ENCODE data around the gene ARHGEF28. TPM values are rescaled to one million over a fixed set of nuclear protein-coding genes. Genes with fewer than 3 reads are reported as not detected.

Gene ARHGEF28
- total RNA-seq, 1 donor from 2014 or later = 9.3 TPM

GRCh38 chr5:73603998-73604397 lies 22.0 kb upstream of the ARHGEF28 start:
- no peaks in the 10 kb centered on the region for H3K27me3 Mint-ChIP-seq (ENCODE audit: low read depth)
- TF ChIP-seq, protein P1, sequence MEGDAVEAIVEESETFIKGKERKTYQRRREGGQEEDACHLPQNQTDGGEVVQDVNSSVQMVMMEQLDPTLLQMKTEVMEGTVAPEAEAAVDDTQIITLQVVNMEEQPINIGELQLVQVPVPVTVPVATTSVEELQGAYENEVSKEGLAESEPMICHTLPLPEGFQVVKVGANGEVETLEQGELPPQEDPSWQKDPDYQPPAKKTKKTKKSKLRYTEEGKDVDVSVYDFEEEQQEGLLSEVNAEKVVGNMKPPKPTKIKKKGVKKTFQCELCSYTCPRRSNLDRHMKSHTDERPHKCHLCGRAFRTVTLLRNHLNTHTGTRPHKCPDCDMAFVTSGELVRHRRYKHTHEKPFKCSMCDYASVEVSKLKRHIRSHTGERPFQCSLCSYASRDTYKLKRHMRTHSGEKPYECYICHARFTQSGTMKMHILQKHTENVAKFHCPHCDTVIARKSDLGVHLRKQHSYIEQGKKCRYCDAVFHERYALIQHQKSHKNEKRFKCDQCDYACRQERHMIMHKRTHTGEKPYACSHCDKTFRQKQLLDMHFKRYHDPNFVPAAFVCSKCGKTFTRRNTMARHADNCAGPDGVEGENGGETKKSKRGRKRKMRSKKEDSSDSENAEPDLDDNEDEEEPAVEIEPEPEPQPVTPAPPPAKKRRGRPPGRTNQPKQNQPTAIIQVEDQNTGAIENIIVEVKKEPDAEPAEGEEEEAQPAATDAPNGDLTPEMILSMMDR (IDR thresholded peaks at IDR 0.05) = no peak
- no peak for DNase-seq (ENCODE audit: low spot score)
- peaks cover 37% of the 10 kb centered on the region for H3K4me1 Mint-ChIP-seq (ENCODE audit: low read depth)
- peak overlapping the region; percentile 23 for H3K27ac Mint-ChIP-seq (ENCODE audit: unreplicated experiment)
- peaks cover 3% of the 10 kb centered on the region for H3K36me3 Mint-ChIP-seq (ENCODE audit: low read depth)
- H3K9me3 Mint-ChIP-seq (ENCODE audit: low read depth) = peaks cover 11% of the 10 kb centered on the region
- H3K4me3 Mint-ChIP-seq (ENCODE audit: unreplicated experiment) = no peak overlapping the region

DNA sequence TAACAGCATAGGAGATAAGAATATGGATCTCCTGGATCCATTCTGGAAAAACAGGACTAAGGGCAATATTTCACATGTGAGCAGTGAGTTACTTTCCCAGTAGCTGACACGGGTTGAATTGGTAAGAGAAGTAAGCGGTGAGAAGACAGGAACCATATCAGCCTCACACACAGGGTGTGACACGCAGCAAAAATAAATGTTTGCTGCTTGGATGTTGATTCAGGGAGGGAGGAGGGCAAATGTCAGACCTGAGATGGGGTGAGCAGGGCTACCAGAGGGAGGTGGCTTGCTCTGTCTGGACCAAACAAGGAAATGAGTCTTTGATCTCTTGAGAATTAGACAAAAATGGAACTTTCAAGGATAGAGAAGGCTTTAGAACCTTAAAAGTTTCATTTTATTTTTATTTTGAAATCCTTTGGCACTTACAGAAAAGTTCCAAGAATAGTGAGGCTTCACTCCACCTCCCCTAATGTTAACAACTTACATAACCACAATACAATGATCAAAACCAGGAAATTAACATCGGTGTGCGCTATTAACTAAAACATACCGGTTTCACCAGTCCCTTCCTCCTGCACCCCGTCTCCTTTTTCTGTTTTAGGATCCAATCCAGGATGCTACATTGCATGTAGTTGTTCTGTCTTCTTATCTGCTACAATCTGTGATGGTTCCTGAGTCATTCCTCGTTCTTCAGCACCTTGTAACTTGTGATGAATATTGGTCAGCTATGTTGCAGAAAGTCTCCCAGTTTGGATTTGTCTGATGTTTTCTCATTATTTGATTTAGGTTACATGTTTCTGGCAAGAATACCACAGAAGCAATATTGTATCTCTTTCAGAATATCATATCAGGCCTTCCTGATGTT lies 20.5 kb upstream of the ARHGEF28 start:
- no peak for DNase-seq (ENCODE audit: low spot score)
- Mint-ChIP-seq H3K4me1 (ENCODE audit: low read depth) (peaks cover 37% of the 10 kb centered on the region), H3K4me3 (ENCODE audit: unreplicated experiment) (no peak overlapping the region), H3K27me3 (ENCODE audit: low read depth) (no peaks in the 10 kb centered on the region), H3K36me3 (ENCODE audit: low read depth) (peaks cover 3% of the 10 kb centered on the region), H3K27ac (ENCODE audit: unreplicated experiment) (no peak overlapping the region), H3K9me3 (ENCODE audit: low read depth) (peaks cover 11% of the 10 kb centered on the region)
- TF ChIP-seq, protein P1 (IDR thresholded peaks at IDR 0.05) = no peak

DNA sequence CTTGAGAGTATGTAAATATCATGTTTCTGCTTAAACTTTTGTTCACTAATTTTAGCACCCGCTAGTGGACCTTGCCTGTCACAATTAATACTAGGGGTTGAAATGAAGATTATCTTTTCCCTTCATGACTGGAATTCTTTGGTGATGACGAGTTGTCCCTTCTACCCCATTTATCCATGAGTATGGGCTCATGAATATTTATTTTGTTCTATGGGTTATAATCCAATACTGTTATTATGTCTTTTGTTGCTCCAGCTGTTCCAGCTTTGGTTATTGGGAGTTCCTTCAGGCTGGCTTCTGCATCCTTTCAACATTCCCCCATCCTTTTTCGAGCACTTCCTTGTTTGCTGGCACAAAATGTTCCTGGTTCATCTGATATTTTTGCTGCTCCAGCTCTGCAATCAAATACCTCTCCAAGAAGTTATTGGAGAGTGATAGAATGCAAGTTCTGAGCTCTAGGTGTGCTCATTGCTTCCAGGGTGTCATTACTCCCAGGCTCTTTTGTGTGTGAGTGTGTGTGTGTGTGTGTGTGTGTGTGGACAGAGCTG lies 19.7 kb upstream of the ARHGEF28 start:
- TF ChIP-seq, protein P1 (IDR thresholded peaks at IDR 0.05) = peak; percentile 41
- Mint-ChIP-seq H3K27me3 (ENCODE audit: low read depth) (no peaks in the 10 kb centered on the region), H3K36me3 (ENCODE audit: low read depth) (peaks cover 2% of the 10 kb centered on the region), H3K9me3 (ENCODE audit: low read depth) (peaks cover 9% of the 10 kb centered on the region), H3K4me1 (ENCODE audit: low read depth) (peaks cover 37% of the 10 kb centered on the region), H3K27ac (ENCODE audit: unreplicated experiment) (no peak overlapping the region), H3K4me3 (ENCODE audit: unreplicated experiment) (no peak overlapping the region)
- DNase-seq (ENCODE audit: low spot score) = no peak

DNA sequence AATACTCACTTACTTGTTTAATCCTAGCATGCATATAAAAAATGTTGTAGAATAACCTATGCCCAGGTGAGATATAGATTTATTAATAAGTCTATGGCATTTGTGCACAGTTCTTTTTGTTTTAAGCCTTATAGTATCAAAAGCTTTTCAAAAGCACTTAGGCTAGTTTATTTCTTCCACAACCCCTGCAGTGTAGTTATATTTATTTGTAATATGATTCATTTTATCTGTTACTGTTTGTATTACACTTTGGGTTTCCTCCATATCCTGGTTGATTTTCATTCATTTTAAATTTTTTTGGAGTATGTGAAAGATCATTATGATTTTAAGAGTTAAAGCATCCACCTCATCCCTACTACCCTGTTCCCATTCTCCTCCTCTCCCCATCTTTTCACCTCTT lies 18.8 kb upstream of the ARHGEF28 start:
- Mint-ChIP-seq H3K27me3 (ENCODE audit: low read depth) (no peaks in the 10 kb centered on the region), H3K4me1 (ENCODE audit: low read depth) (peaks cover 37% of the 10 kb centered on the region), H3K27ac (ENCODE audit: unreplicated experiment) (no peak overlapping the region), H3K36me3 (ENCODE audit: low read depth) (no peaks in the 10 kb centered on the region), H3K9me3 (ENCODE audit: low read depth) (no peaks in the 10 kb centered on the region), H3K4me3 (ENCODE audit: unreplicated experiment) (no peak overlapping the region)
- TF ChIP-seq, protein P1 (IDR thresholded peaks at IDR 0.05) = no peak
- DNase-seq (ENCODE audit: low spot score) = no peak

DNA sequence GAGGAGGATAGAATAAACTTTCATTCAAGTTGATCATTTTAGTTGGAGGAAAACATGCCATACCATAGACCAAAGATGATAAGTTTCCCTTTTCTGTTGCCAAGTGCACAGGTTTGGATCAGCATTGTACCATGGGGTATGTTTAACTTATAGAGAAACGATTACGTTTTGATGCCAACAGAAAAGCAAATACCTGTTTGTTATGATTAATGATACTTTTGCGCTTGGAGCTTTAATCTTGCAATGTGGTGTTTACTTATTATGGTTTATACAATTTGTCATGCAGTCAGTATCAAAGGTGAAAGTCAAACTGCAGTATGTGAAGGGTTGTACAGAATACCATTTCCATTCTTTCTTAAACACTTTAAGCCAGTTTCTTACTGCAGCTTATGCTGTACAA lies 13.2 kb upstream of the ARHGEF28 start:
- DNase-seq (ENCODE audit: low spot score) = no peak
- Mint-ChIP-seq H3K4me1 (ENCODE audit: low read depth) (peaks cover 4% of the 10 kb centered on the region), H3K9me3 (ENCODE audit: low read depth) (no peaks in the 10 kb centered on the region), H3K27ac (ENCODE audit: unreplicated experiment) (no peak overlapping the region), H3K36me3 (ENCODE audit: low read depth) (no peaks in the 10 kb centered on the region), H3K4me3 (ENCODE audit: unreplicated experiment) (no peak overlapping the region), H3K27me3 (ENCODE audit: low read depth) (no peaks in the 10 kb centered on the region)
- TF ChIP-seq, protein P1 (IDR thresholded peaks at IDR 0.05) = no peak

All from chondrocyte (in vitro differentiated cells).